ENCODE data around the gene RNASE8.
"Not testable (repeated sequence)": the region's sequence is repeated elsewhere in the genome, so short reads cannot be mapped to it uniquely, and the experiment has no call there.

The RNASE8 gene

DNA sequence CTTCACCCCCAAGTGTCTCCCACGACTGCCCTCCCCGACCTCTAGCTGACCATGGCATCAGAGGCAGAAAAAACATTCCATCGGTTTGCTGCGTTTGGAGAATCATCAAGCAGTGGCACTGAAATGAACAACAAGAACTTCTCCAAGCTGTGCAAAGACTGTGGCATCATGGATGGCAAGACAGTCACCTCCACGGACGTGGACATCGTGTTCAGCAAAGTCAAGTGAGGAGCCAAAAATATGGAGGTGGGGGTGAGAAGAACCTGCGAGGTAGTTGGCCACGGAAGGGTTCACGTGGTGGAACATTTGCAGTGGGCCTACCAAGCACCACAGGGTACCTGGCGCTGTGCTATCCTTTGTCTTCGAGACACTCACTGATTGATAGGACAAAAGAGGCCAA lies 27.1 kb upstream of the RNASE8 start:
- no peak for DNase-seq

GRCh38 chr14:21032326-21033132 lies 25.1 kb upstream of the RNASE8 start:
- DNase-seq: no peak

- no peak for DNase-seq
These were observed 24.4 kb upstream of the RNASE8 start for GRCh38 chr14:21033133-21033698.

GRCh38 chr14:21034707-21035106 lies 22.9 kb upstream of the RNASE8 start, which contains the start of gene RNASE13:
Gene RNASE13 (minus strand): TSS chr14:21034807. CDS start chr14:21034288, 519 bp downstream.
- no peak for DNase-seq

GRCh38 chr14:21036751-21037150 lies 20.9 kb upstream of the RNASE8 start:
- no peak for DNase-seq

DNA sequence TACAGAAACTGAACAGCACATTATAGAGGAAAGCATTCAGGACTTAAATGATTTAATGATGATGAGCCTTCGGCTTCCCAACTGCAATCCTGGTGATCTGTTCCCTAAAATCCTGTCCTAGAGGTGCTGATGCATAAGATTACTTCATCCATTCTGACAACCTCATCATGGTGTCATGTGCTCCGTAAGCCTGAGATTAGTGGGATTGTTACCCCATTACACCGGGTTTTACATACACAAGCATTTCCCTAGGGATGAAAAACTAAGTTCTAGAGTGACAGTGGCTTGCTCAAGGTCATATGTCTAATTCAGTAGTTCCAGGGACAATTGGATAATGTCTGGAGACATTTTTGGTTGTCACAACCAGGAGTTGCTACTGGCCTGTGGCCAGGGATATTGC lies 20.5 kb upstream of the RNASE8 start:
- no peak for DNase-seq

- DNase-seq: no peak
These were observed 18.9 kb upstream of the RNASE8 start for GRCh38 chr14:21038441-21039422.

DNA sequence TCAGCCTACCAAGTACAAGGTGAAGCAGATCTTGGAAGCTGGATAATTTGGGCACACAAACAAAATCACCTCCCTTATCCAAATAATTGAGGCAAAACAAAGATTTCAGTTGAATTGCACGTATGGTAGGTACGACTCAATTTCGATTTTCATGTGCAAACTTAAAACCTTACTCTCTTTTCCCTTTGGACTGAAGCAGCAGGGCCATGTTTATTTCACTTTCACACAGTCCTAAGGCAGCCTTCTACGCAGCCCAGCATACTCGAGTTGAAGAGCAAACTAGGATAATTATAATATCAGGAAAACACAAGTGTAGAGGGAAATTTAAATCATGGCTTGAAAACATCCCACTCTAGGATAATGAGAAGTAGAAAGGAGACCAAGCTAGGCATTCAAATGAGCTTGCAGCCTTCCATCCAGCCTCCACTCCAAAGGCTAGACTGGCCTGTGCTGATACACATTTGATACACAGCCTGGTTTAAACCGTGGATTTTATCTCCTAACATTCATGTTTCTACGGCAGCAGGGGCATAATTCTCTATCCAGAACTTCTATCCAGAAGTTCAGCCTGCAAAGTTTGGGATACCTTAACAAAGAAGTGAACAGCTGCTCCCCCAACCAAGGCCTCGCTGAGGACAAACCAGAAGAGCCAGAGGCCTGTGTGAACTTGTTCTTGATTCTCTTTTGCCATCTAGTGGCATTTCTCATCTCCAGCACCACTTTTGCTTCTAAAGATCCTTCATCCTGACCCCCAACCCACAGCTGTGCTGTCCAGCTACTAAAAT lies 17.8 kb upstream of the RNASE8 start:
- DNase-seq: peak in 1 of 2 donors; percentile 57

- DNase-seq: no peak
These were observed 17.2 kb upstream of the RNASE8 start for GRCh38 chr14:21040370-21040925.

DNA sequence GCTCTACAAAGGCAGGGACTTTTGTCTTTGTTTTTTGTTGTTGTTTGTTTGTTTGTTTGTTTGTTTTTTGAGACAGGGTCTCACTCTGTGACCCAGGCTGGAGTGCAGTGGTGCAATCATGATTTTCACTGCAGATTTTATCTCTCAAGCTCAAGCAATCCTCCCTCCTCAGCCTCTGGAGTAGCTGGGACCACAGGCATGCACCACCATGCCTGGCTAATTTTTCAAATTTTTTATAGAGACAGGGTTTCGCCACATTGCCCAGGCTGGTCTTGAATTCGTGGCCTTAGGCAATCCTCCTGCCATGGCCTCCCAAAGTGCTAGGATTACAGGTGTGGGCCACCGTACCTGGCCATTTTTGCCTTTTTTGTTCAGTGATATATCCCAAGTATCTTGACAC lies 16.7 kb upstream of the RNASE8 start:
- not testable (repeated sequence) for DNase-seq

DNA sequence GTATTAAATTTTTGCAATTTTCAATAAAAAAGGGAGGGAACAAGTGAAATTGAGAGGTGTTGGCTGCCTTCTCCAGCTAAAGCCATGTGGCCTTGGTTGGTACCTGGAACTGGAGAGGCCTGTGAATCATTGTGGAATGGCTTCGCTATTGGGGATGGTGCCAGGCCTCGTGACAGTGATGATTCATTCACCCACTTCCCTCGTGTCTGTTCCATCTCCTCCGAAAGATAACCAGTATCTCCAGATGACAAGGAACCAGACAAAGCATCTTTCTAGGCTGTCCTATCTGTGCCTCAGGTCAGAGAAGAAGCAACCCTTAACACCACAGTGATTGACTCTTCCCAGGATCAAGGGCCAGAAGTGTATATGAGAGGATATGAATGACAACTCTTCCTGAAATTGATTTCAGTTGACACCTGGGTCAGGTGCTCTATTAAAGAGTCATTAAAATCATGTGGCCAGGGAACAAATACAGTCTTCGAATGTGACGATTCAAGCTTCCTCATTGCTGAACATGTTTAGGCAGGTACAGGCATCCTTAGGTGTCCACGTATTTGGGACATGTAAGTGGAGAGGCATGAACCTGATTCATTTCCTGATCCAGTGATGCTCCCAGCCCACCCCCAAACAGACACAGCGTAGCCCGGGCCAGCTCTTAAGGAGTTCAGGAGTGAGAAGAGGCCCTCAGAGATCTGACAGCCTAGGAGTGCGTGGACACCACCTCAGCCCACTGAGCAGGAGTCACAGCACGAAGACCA lies 15.8 kb upstream of the RNASE8 start, which contains the start of gene RNASE7:
RNASE7 (plus strand) TSS at position 687 of the 758 bp plus-strand sequence. CDS start 631 bp downstream, outside the sequence.
- DNase-seq: peak in 1 of 2 donors; percentile 70

- no peak for DNase-seq
These were observed 14.7 kb upstream of the RNASE8 start for GRCh38 chr14:21042918-21043317.

DNA sequence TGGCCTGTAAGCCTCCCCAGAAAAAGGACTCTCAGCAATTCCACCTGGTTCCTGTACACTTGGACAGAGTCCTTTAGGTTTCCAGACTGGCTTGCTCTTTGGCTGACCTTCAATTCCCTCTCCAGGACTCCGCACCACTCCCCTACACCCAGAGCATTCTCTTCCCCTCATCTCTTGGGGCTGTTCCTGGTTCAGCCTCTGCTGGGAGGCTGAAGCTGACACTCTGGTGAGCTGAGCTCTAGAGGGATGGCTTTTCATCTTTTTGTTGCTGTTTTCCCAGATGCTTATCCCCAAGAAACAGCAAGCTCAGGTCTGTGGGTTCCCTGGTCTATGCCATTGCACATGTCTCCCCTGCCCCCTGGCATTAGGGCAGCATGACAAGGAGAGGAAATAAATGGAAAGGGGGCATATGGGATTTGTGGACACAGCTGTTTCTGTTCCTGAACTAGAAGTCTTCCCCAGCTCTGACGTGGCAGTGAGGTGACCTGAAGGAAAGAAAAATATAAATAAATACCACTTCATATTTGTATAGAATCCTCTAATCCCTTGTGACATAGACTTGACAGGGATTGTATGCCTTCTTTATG lies 14.1 kb upstream of the RNASE8 start:
- no peak for DNase-seq

DNA sequence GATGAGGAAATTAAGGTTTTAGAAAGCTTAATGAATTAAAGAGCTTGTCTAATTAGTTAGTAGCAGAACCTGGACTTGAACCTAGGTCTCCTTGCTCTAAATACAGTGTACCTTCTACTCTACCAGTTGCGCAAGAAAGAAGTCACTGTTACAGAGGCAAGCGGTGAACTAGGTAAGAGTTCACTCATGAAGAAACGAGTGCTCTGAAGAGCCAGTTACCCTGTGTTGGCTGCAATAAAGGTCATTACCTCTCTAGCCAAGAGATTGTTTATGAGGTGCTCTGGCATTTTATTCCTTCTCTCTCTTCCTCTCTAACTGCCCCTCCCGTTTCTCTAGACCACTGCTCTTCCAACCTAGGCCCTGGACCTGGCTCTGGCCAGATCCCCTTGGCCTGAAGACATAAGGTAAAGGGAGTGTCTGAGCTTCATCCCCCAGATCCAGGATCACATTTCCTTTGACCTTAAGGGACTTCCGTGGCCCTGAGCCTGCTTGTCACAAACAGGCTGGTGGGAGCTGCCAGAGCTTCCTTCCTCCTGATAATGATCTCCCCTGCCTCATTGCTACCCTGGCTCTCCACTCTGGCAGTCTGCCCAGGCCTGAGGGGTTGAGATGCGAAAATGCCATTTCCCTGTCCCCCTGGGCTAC lies 13.5 kb upstream of the RNASE8 start:
- DNase-seq: peak in 1 of 2 donors; percentile 87

GRCh38 chr14:21047378-21047781 lies 10.2 kb upstream of the RNASE8 start:
- DNase-seq: no peak

DNA sequence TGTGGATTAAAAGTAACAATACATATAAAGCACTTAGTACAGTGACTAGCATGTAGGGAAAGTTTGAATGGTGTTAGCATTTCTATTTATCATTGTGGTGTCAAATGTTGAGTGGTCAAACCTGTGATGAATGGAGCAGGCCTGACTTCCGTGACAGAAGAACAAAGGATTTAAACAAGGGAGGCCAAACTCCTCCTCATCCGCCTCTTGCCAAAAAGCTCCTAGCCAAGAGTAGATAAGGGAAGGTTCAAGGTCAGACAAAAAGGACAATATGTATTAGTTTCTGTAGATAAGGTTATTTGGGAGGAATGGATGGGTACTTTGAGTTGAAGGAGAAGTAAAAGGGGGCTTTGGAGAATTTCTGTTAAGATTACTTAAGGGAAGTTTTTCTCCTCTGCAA lies 9.0 kb upstream of the RNASE8 start:
- no peak for DNase-seq

DNA sequence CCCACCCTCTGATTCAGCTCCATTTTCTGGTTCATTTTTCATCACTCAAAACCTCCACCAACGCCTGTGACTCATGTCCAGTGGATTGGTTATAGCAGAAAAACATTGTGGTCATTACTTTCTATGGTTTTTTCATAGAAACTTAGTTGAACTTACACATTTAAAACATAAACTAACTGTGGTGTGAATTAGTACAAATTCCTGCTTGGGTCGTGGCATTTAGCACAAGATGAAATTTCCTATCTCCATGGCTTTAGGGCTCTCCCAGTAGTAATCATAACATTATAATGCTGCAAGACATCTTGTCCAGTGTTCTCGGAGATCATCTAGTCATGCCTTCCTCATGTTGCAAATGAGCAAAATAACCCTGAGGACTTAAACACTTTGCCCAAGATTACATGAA lies 8.3 kb upstream of the RNASE8 start:
- no peak for DNase-seq

DNA sequence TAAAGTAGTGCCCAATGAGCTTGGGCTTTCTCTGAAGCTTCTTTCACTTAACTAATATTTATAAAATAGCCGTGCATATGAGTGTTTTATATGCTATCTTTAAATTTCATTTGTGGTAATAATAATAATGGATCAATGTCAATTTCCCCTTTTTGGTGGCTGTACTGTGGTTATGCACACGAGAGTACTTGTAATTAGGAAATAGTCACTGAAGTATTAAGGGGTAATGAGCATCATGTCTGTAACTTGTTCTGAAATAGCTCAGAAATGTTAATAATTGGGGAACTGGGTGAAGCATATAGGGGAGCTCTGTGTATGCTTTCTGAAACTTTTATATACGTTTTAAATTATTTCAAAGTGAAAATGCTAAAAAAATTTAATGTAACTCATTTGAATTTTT lies 7.0 kb upstream of the RNASE8 start:
- DNase-seq: no peak

- DNase-seq: no peak
These were observed 4.2 kb upstream of the RNASE8 start for GRCh38 chr14:21053184-21054122.

Measured in bone marrow (tissue), 2 donors.